ENCODE results near the gene ZNF821.
"Not testable (repeated sequence)": the region's sequence is repeated elsewhere in the genome, so short reads cannot be mapped to it uniquely, and the experiment has no call there.

ZNF821 gene

DNA sequence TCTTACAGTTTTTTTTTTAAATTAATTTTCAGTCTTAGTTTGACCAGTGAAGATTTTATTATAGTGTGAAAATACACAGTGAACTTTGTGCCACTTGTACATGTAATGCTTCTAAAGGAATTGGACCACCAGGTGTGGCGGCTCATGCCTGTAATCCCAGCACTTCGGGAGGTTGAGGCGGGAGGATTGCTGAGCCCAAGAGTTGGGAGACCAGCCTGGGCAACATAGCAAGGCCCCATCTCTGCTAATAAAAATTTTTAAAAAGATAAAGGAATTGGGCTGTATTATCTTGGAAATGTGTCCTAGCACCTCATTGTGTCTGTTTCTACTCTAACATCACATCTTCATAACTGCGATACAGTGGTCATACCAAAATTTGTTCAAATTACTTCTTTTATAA, 15.2 kb upstream of the ZNF821 start:
- DNase-seq (ENCODE audit: low spot score) = no peak

DNA sequence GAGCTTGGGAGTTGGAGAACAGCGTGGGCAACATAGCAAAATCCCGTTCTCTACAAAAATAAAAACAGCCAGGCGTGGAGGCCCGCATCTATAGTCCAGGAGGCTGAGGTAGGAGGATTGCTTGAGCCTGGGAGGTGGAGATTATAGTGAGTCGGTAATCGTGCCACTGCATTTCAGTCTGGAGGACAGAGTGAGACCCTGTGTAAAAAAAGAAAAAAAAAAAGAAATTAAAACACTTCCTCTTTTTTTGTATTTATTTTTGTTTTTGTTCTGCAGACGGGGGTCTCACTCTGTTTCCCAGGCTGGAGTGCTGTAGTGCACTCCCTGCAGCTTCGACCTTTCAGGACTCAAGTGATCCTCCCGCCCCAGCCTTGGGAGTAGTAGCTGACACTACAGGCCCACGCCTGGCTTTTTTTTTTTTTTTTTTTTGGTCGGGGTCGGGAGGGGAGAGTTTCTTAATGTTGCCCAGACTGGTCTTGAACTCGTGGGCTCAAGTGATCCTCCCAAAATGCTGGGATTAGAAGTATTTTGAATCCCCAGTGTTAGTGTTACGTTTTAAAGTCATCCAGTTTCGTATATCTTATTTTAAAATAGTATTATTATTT, 12.9 kb upstream of the ZNF821 start:
- DNase-seq (ENCODE audit: low spot score) = no peak

DNA sequence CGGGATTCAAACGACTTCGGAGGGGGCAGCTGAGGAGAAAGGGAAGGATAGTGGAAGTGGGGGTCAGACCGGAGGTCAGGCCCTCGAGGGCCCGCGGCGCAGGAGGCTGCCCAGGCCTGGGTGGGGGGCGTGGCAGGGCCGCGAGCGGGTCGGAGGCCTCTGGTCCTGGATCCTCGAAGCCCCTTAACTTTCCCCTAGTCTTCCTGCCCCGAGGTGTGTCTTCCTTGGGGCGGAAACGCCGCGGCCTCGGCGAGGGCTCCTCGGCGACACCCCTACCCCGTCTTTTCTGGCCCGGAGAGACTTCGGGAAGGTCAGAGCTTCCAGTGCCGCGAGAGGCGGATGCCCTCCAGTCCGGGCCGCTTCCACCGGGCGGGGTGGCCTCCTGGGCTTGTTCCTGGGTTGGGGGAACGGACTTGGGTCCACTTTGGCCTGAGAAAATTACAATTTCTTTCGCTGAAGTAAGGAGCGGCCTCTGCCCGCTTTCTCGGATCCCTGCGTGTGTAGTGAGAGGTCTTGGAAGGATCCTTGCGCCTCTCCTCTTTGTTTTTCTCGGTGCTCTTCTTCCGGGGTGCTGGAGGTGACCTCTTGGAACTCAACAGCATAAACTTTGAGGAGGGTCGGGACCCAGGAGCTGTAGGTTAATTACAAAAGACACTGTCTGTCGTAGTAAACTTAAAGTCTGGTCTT, 11.8 kb upstream of the ZNF821 start:
- DNase-seq (ENCODE audit: low spot score) = peak; percentile 61

DNA sequence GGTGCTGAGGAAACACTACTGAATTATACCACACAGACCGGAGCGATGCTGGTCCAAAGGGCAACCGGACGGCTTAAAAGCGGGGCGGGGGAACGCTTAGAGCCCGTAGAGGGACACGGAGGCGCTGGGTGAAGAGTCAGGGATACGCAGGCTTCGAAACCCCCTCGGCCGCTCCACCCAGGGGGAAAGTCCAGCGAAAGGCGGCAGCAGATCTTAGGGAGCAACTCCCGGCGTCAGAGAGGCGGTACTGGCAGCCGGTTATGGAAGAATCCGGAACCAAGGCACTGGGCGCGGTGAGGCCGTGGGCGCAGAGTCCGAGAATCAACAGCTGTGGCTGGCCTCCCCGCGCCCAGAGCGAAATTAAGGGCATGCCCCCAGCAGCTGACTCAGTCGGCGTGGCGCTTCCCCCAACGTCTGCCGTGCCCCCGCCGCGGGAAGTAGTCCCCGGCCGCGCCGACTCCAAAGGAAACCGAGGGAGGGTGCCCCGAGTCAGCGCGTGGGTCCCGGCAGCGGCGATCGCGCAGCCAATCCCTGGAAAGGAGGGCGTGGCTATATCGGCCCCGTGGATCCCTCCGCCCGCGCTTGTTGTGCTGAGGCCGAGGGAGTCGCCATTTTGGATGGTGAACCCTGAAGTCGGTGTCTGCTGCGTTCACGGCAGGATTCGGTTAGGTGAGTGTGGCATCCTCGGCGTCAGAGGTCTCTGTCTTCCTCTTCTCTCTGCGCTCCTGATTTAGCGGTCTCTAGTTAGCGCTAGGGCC, 11.1 kb upstream of the ZNF821 start, which contains the start of gene IST1:
Gene IST1 (plus strand): TSS at position 611 of the 758 bp plus-strand sequence. CDS start 20,110 bp downstream, outside the sequence.
- DNase-seq (ENCODE audit: low spot score) = peak; percentile 99

DNA sequence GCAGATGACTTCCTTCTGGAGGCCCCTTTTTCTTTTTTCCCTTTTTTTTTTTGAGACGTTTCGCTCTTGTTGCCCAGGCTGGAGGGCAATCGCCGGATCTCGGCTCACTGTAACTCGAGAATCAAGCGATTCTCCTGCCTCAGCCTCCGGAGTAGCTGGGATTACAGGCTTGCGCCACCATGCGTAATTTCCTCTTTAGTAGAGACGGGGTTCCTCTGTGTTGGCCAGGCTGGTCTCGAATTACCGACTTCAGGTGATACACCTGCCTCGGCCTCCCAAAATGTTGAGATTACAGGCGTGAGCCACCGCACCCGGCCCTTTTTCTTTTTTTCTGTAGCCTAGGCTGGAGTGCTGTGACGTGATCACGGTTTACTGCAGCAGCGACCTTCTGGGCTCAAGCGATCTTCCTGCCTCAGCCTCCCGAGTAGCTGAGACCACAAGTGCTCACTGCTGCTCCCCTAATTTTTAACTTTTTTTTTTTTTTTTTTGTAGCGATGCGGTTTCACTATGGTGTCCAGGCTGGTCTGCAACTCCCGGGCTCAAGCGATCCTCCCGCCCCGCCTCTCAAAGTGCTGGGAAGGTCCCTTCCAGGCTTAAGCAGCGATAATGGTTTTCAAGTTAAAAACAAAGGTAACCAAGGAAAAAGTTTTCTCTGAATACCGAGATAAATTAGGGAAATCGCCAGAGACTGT, 10.4 kb upstream of the ZNF821 start:
- DNase-seq (ENCODE audit: low spot score) = peak; percentile 33

DNA sequence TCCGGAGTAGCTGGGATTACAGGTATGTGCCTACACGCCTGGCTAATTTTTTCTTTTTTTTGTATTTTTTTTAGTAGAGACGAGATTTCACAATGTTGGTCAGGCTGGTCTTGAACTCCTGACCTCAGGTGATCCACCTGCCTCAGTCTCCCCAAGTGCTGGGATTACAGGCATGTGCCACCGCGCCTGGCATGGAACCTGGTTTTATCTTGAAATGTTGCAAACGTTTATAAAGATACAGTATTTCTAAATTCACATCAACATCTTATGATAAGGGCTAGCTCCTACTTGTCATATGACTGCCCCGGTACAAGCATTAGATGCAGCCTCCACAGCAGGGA, 9.9 kb upstream of the ZNF821 start:
- DNase-seq (ENCODE audit: low spot score) = no peak

DNA sequence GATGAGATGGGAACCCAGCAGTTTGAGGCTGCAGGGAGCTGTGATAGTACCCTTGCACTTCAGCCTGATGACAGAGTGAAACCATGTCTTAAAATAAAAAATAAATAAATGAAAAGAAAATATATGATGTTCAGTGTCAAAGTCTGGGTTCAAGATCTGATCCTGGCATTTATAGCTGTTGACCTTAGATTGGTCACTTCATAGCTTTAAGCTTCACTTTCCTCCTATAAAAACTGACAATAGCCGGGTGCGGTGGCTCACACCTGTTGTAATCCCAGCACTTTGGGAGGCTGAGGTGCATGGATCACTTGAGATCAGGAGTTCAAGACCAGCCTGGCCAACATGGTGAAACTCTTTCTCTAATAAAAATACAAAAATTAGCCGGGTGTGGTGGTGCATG, 5.2 kb upstream of the ZNF821 start:
- no peak for DNase-seq (ENCODE audit: low spot score)

DNA sequence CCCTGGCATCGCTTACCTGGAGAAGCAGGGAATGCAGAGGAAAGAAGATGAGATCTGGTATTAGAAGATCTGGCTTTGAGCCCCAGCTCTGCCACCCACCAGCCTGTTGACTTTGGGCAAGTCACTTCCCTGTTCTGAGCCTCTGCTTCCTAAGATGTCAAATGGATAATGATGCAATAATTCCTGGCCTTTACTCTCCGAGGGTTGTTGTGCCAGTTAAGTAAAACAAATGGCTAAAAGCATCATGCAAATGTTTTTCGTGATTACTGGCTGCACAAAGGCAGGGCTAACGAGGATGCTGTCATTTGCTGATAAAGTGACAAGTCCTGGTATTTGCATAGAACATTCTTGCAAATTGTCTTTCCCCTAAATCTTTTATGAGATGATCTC, 1.3 kb upstream of the ZNF821 start:
- DNase-seq (ENCODE audit: low spot score) = no peak

DNA sequence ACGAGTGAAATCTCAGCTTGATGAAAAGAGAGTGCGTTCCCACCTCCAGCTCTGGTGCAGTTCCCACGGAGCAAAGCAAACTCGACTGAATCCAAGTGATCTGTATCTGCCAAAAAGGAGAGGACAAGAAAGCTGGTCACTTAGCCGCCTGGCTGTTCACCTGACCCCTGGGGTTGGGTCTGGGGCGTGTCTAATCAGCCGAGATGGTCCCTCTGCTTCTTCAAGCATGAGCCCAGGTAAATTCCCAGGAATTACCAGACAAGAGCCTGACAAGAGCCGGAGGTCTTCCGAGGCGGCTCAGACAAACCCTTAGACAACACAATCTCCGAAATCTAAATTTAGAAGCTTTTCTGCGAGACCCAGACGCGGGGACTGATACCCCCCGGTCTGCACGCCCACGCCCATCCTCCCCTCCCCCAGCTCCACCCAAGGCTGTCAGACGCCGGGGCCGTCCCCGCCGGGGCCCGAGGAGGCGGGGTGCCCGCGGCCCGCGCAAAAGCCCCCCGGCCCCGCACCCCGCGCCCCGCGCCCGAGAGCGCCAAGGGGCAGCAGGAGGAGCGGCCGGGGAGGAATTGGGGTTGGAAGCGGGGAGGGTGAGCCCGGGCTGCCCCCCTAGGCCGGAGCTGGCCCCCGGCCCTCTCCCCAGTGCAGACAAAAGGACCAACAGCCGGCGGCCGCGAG, 674 bp downstream of the ZNF821 start:
- no peak for DNase-seq (ENCODE audit: low spot score)

DNA sequence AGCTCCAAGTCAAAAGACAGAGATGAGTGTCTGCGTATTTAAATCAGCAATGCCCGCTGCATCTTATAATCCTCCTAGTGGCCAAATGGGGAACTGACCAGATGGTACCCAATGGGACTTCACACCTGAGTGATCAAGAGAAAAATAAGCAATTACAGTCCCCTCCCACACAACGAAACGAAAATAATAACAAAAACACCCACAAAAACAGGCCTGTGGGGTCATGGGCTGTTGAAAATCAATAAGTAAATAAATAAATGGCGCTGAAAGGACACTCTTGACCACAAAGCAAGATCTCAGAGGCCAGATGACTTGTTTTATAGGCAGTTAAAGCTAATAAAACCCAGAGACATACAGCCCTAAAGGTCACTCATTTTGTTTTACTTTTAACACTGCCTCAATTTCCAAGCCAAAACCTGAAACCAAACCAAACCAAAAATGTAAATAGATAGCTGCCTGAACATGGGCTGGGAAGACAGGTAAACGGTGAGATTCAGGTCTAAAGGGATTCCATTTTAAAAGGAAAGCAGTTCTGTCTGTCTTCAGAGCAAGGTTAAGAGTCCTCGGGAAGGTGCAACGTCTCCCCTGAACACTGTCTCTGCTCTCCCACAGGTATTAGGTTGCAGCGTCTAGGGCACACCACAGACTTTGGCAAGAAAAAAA, 1.3 kb downstream of the ZNF821 start:
- DNase-seq (ENCODE audit: low spot score) = peak; percentile 73

DNA sequence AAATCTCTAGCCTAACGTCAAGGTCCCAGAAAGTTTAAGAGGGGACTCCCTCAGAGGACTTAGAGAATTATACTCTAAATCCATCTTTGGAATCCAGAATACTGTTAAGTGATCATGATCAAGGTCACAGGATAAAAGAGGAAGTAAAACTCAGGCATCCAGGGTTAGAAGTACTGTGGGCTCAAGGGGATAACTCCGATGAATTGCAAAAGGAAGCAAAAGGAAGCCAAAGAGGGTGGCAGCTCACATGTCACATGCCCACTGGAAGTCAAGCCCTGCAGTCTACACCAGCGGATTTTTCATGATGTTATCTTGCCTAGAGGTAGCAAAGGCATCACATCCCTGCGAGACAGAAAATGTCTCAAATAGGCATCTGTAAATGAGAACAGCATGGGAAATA, 3.8 kb downstream of the ZNF821 start:
- no peak for DNase-seq (ENCODE audit: low spot score)

DNA sequence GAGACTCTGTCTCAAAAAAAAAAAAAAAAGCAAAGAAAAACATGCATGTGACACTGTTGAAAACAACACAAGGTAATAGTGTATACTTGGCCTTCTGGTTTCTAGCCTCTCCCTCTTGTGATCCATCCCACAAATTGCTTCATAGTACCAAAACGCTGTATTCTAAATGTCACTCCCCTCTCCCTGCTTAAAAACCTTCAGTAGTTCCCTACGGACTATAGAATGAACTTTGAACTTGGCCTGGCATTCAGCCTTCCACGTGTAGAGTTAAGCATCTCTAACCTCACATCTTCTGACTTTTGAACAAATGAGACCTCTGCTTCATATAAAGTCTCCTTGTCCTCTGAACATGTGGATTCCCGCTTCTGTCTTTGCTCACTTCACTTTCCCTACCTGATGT, 5.1 kb downstream of the ZNF821 start:
- DNase-seq (ENCODE audit: low spot score) = no peak

DNA sequence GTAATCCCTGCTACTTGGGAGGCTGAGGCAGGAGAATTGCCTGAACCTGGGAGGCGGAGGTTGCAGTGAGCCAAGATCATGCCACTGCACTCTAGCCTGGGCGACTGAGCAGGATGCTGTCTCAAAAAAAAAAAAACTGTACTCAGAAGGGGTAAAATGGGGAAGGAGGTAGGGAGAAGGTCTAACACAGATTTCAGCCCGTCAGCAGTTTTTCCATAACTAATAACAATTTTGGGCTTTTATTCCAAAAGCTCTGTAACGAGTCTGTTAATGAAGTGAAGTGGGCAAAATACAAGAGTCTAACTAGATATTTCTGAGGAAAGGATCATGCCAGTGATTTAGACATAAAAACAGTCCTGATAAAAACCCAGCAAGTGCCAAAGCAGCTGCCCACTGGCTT, 10.8 kb downstream of the ZNF821 start:
- DNase-seq (ENCODE audit: low spot score) = no peak

DNA sequence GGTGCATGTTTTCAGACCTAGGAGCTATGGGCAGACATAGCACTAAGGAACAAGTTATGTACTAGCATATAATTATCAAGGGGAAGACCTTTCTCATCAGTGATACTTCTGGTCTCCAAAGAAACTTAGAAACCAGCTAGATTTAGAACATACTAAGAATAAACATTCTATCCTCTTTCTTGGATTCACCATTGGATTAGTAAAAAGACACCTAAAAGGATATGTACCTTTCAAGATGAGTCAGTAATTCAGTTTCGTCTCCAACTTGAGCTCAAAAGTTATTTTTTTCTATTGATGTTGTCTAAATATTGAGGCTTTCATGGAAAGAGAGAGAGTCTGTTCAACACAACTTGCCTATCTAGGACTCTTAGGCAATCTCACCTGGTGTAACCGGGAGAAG, 13.2 kb downstream of the ZNF821 start:
- DNase-seq (ENCODE audit: low spot score) = no peak

DNA sequence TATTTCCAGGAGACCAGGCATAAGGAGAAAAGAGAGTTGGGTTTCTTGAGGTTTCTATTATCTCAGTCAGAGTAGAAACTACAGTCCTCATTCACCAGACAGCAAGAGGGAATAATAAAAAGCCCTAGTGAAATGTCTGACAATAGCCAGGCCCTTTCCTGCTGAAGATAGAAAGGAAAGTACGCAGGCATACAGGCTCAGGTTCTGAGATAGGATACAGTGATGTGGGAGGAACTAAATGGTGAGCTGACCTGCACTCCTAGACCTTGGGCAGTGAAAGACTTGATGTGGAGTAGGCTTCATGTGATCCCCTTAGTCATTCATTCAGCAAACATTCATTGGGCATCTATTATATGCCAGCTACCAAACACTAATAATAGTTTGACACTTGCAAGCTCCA, 14.9 kb downstream of the ZNF821 start:
- DNase-seq (ENCODE audit: low spot score) = no peak

DNA sequence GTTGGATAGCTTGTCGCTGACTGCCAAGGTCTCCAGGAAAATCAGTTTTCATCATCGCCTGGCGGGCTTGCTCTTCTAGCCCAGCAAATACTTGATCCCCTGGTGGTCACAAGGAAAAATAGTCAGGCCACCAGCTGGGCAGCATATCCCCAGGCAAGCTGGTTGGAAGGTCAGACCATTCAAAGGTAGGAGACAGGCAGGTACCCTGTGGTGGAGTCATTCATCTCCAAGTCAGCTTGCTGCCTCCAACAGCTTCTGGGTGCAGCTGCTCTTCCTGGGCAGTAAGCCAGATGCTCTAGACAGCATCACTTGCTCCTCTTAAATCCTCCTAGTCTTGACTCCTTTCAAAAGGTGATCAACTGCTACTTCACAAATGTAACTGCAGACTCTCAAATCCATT, 16.0 kb downstream of the ZNF821 start:
- DNase-seq (ENCODE audit: low spot score) = no peak

DNA sequence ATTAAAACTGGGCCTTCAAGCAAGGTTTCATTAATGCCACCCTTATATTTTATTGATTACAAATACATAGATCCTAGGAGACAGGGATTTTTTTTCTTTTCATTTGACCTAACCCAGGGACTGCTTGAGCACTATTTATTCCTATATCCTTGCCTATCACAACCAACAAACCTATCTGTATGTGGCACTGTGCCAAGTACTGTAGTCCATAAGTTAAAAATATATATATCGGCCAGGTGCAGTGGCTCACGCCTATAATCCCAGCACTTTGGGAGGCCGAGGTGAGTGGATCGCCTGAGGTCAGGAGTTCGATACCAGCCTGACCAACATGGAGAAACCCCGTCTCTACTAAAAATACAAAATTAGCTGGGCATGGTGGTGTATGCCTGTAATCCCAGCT, 16.8 kb downstream of the ZNF821 start:
- DNase-seq (ENCODE audit: low spot score) = not testable (repeated sequence)

DNA sequence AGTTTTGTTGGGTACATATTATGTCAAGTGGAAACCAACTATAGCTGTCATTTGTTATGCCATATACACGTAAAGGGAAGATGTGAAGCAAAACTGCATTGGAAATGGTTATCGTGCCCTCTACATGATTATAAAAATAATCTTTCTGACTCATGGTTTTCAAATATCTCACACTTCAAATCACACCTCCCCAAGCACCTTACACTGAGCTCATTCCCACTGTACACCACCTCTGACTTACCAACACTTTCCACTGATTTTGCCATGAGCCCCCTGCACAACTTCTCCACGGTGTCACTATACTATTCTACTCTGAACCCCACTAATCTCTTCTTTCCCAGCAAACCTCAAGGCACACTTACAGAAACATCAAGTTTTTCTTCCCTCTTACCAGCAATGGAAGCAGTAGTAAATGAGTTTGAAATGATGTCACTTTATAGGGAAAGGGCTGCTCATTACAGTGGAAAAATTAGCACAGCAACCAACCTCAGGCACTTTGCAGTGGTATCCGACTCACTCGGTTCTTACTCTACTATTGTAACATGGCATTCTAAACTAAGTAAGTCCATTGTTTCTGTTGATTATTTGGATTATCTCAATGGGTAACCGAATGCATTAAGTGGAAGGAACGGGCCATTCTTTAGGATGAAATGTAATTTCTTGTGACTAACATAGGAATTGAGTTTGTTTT, 18.7 kb downstream of the ZNF821 start:
- DNase-seq (ENCODE audit: low spot score) = no peak

DNA sequence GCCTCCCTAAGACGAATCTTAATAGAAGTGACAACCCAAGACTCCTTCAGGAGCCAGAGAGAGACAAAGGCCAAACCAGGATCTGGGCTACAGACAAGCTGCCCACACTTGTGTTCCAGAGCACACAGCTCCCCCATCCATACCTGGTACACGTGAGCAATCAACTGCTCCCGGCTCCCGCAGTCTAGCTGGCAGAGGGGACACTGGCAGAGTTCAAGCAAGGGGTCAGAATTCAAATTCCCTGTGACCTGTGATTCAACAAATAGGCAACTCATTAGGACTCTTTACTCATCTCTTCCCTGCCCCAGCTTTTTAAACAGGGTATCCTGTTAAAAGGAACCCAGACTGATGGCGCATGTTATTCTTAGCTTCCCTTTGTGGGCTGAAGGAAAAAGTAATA, 20.0 kb downstream of the ZNF821 start:
- DNase-seq (ENCODE audit: low spot score) = no peak

DNA sequence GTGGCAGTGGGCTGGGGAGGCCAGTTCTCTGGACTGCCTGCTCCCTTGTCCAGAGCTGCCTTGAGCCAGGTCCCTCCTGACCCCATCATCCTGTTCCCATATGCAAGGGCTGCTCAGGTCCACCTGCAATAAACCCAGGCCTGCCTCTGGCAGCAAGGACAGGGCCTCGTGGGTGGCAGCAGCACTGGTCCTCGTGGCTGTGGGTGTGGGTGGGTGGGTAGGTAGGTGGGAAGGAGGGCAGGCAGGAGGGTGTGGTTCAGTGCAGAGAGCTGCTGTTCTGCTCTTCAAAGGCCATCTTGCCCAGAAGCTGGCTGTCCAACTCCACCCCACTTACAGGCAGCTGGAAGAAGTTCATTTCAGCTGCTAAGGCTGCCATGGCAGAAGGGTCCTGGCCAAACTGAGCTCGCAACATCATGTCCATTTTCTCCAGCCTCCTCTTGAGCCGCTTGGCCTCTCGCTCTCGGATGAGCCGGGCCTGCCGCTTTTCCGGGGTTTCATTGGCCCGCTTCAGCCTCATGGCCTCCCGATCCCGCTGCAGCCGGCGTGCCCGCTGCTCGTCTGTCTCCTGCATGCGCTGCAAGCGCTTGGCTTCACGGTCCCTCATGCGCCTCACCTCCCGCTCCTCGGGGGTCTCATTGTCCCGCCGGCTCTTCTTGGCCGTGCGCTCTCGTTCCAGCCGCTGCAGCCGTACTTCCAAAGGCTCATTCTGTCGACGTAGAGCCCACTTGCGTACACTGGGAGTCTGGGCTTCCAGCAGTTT, 24.0 kb downstream of the ZNF821 start:
- DNase-seq (ENCODE audit: low spot score) = no peak
